Measurements from ENCODE around the gene SLC26A6.

The SLC26A6 gene

GRCh38 chr3:48635222-48636021 lies at the start of gene SLC26A6:
Gene SLC26A6 (minus strand): TSS chr3:48635461. CDS start chr3:48635393, 68 bp downstream.
- peak within 1 kb of the TSS; percentile 27 to 81 (median 71); a peak in 21 of 22 replicates for H3K27ac ChIP-seq
- H3K4me2 ChIP-seq = peak within 1 kb of the TSS; percentile 87 to 99 (median 94)
- peaks cover 0 to 41% (median 15%) of the 10 kb centered on the region in 11 experiments; a peak in 15 of 22 replicates for H4K20me1 ChIP-seq
- H3K4me1 ChIP-seq = peaks cover 23 to 47% (median 32%) of the 10 kb centered on the region in 10 experiments
- H3K9me3 ChIP-seq (replicated peaks in 1 of 11) = no peaks in the 10 kb centered on the region
- peak within 1 kb of the TSS; percentile 76 to 90 (median 84) for H3K4me3 ChIP-seq
- no peaks in the 10 kb centered on the region for H3K27me3 ChIP-seq
- H3K36me3 ChIP-seq = peaks cover 14 to 37% (median 30%) of the 10 kb centered on the region in 11 experiments; a peak in 21 of 22 replicates
- H3K9ac ChIP-seq = peak within 1 kb of the TSS; percentile 73 to 87 (median 81)
- TF ChIP-seq Cebpa-rat (IDR thresholded peaks at IDR 0.05) = no peak

- peaks cover 52 to 63% (median 61%) of the 10 kb centered on the region in 11 experiments for H3K36me3 ChIP-seq
- no peak for TF ChIP-seq Cebpa-rat (IDR thresholded peaks at IDR 0.05)
- peak overlapping the region in 10 of 11 experiments; percentile 28 to 83 (median 52); a peak in 18 of 22 replicates for H3K9ac ChIP-seq
- H3K9me3 ChIP-seq (replicated peaks in 1 of 11) = no peaks in the 10 kb centered on the region
- peak overlapping the region in 7 of 11 experiments; percentile 7 to 52 (median 32); a peak in 10 of 22 replicates for H3K27ac ChIP-seq
- H3K4me3 ChIP-seq = peak overlapping the region; percentile 38 to 100 (median 88); a peak in 19 of 20 replicates
- peaks cover 54 to 71% (median 62%) of the 10 kb centered on the region in 10 experiments for H3K4me1 ChIP-seq
- no peaks in the 10 kb centered on the region for H3K27me3 ChIP-seq
- peak overlapping the region; percentile 88 to 99 (median 96) for H3K4me2 ChIP-seq
- H4K20me1 ChIP-seq = peaks cover 19 to 84% (median 54%) of the 10 kb centered on the region in 11 experiments; a peak in 21 of 22 replicates
Measured at GRCh38 chr3:48684480-48685143, 49.4 kb upstream of the SLC26A6 start.

GRCh38 chr3:48684054-48684349 lies 48.7 kb upstream of the SLC26A6 start:
- Histone ChIP-seq H3K9me3 (replicated peaks in 1 of 11) (no peaks in the 10 kb centered on the region), H3K27ac (peak overlapping the region in 5 of 11 experiments; percentile 19 to 52 (median 41); a peak in 3 of 22 replicates), H3K4me3 (peak overlapping the region in 9 of 10 experiments; percentile 38 to 100 (median 89); a peak in 15 of 20 replicates), H3K4me2 (peak overlapping the region; percentile 88 to 99 (median 96)), H3K36me3 (peaks cover 52 to 63% (median 61%) of the 10 kb centered on the region in 11 experiments), H3K9ac (peak overlapping the region in 10 of 11 experiments; percentile 28 to 83 (median 52); a peak in 13 of 22 replicates), H3K4me1 (peaks cover 55 to 71% (median 63%) of the 10 kb centered on the region in 10 experiments), H4K20me1 (peaks cover 19 to 84% (median 47%) of the 10 kb centered on the region in 11 experiments; a peak in 21 of 22 replicates), H3K27me3 (no peaks in the 10 kb centered on the region)
- no peak for TF ChIP-seq Cebpa-rat (IDR thresholded peaks at IDR 0.05)

- H3K9me3 ChIP-seq (replicated peaks in 1 of 11) = no peaks in the 10 kb centered on the region
- peaks cover 18 to 74% (median 35%) of the 10 kb centered on the region in 11 experiments; a peak in 21 of 22 replicates for H4K20me1 ChIP-seq
- peaks cover 52 to 63% (median 61%) of the 10 kb centered on the region in 11 experiments for H3K36me3 ChIP-seq
- no peak overlapping the region for H3K9ac ChIP-seq
- TF ChIP-seq Cebpa-rat (IDR thresholded peaks at IDR 0.05) = no peak
- no peak overlapping the region for H3K4me3 ChIP-seq
- H3K4me1 ChIP-seq = peaks cover 45 to 59% (median 53%) of the 10 kb centered on the region in 10 experiments
- no peaks in the 10 kb centered on the region for H3K27me3 ChIP-seq
- peak overlapping the region in 2 of 11 experiments; percentile 94 to 96; a peak in 2 of 22 replicates for H3K4me2 ChIP-seq
- no peak overlapping the region for H3K27ac ChIP-seq
Measured at GRCh38 chr3:48682786-48683185, 47.5 kb upstream of the SLC26A6 start.

- H3K9me3 ChIP-seq (replicated peaks in 1 of 11) = no peaks in the 10 kb centered on the region
- H4K20me1 ChIP-seq = peaks cover 13 to 67% (median 28%) of the 10 kb centered on the region in 11 experiments; a peak in 21 of 22 replicates
Measured at GRCh38 chr3:48681974-48682610, 46.8 kb upstream of the SLC26A6 start.

GRCh38 chr3:48681541-48681880 lies 46.2 kb upstream of the SLC26A6 start:
- Histone ChIP-seq H3K27ac (no peak overlapping the region), H3K36me3 (peaks cover 52 to 67% (median 61%) of the 10 kb centered on the region in 11 experiments), H4K20me1 (peaks cover 7 to 61% (median 23%) of the 10 kb centered on the region in 11 experiments; a peak in 21 of 22 replicates), H3K27me3 (no peaks in the 10 kb centered on the region), H3K4me3 (no peak overlapping the region), H3K4me1 (peaks cover 33 to 47% (median 40%) of the 10 kb centered on the region in 10 experiments), H3K4me2 (peak overlapping the region in 1 of 11 experiments; percentile 1; a peak in 1 of 22 replicates), H3K9ac (no peak overlapping the region), H3K9me3 (replicated peaks in 1 of 11) (no peaks in the 10 kb centered on the region)
- TF ChIP-seq Cebpa-rat (IDR thresholded peaks at IDR 0.05) = no peak

More at GRCh38 chr3:48681974-48682610, 46.8 kb upstream of the SLC26A6 start:
- Histone ChIP-seq H3K4me3 (no peak overlapping the region), H3K4me2 (no peak overlapping the region), H3K9ac (no peak overlapping the region), H3K27me3 (no peaks in the 10 kb centered on the region), H3K27ac (no peak overlapping the region), H3K4me1 (peaks cover 39 to 52% (median 46%) of the 10 kb centered on the region in 10 experiments), H3K36me3 (peaks cover 52 to 63% (median 59%) of the 10 kb centered on the region in 11 experiments)
- no peak for TF ChIP-seq Cebpa-rat (IDR thresholded peaks at IDR 0.05)

- peaks cover 53 to 73% (median 67%) of the 10 kb centered on the region in 11 experiments for H3K36me3 ChIP-seq
- peaks cover 28 to 41% (median 35%) of the 10 kb centered on the region in 10 experiments for H3K4me1 ChIP-seq
- H4K20me1 ChIP-seq = peaks cover 6 to 56% (median 18%) of the 10 kb centered on the region in 11 experiments; a peak in 16 of 22 replicates
- no peaks in the 10 kb centered on the region for H3K9me3 ChIP-seq (replicated peaks in 1 of 11)
- no peak overlapping the region for H3K27ac ChIP-seq
- TF ChIP-seq Cebpa-rat (IDR thresholded peaks at IDR 0.05) = no peak
- no peaks in the 10 kb centered on the region for H3K27me3 ChIP-seq
- no peak overlapping the region for H3K9ac ChIP-seq
- no peak overlapping the region for H3K4me3 ChIP-seq
- peak overlapping the region in 2 of 11 experiments; percentile 1 to 24; a peak in 2 of 22 replicates for H3K4me2 ChIP-seq
Measured at GRCh38 chr3:48680811-48681540, 45.7 kb upstream of the SLC26A6 start.
